Uterus (tissue), 2 donors: Measurements from ENCODE around the gene CLMP.

Experiments used
- POLR2A ChIP-seq, 2 donors: fragments of 450-650 bp; IDR thresholded peaks; one replicate each; pipeline ENCODE4 v1.6.1; 2016; ENCODE audit warnings: antibody characterized with exemption in 2 of 2, mild to moderate bottlenecking in 1 of 2, moderate library complexity in 1 of 2
- TF ChIP-seq, protein P1 (sequence below), 4 experiments: fragments of 200-600 bp in 2 of 4; fragments of 450-650 bp in 2 of 4; sonication (generic) in 2 of 4; IDR thresholded peaks; one replicate each; pipeline ENCODE4 v1.5.1; 2016 to 2019; ENCODE audit warnings: antibody characterized with exemption in 4 of 4, mild to moderate bottlenecking in 2 of 4, moderate library complexity in 1 of 4

DNA sequence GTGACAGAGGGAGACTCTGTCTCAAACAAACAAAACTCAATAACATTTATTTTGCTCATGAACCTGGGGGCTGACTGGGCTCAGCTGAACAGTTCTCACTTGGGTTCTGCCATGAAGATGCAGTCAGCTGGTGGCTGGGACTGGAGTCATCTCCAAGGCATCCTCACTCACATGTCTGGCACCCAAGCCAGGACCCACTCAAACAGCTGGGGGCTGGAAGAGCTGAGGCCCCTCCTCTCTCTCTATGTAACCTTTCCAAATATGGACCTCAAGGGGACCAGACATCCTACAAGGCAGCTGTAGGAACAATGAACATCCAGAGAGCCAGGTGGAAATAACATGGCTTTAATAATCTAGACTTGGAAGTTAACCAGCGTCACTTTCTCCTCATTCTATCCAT is 149.9 kb downstream of the CLMP start:
- TF ChIP-seq, protein P1, sequence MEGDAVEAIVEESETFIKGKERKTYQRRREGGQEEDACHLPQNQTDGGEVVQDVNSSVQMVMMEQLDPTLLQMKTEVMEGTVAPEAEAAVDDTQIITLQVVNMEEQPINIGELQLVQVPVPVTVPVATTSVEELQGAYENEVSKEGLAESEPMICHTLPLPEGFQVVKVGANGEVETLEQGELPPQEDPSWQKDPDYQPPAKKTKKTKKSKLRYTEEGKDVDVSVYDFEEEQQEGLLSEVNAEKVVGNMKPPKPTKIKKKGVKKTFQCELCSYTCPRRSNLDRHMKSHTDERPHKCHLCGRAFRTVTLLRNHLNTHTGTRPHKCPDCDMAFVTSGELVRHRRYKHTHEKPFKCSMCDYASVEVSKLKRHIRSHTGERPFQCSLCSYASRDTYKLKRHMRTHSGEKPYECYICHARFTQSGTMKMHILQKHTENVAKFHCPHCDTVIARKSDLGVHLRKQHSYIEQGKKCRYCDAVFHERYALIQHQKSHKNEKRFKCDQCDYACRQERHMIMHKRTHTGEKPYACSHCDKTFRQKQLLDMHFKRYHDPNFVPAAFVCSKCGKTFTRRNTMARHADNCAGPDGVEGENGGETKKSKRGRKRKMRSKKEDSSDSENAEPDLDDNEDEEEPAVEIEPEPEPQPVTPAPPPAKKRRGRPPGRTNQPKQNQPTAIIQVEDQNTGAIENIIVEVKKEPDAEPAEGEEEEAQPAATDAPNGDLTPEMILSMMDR (IDR thresholded peaks at IDR 0.05): no peak
- no peak for TF ChIP-seq POLR2A (IDR thresholded peaks at IDR 0.05)
